Keratinocyte (primary cell): ENCODE measurements around the gene RASAL2. TPM values are rescaled to one million over a fixed set of nuclear protein-coding genes. Genes with fewer than 3 reads are reported as not detected.

Experiments used
- DNase-seq: peaks from one replicate; pipeline ENCODE4 v3.0.0-alpha.2; 2011; ENCODE audit warnings: low read depth, missing footprints, low spot score
- FAIRE-seq: peaks from 2 replicates; lab custom pipeline; 2011; peaks lifted over from hg19 to GRCh38; lab: Jason Lieb, UNC
- H2AFZ ChIP-seq: 2 replicates; pipeline ENCODE4 v1.6.0; 2012; ENCODE audit warnings: low read length, control low read depth, inconsistent platforms; ENCODE audit not compliant: control insufficient read depth
- H3K27ac ChIP-seq: 2 replicates; pipeline ENCODE4 v1.5.1; 2011; ENCODE audit warnings: low read length; ENCODE audit not compliant: control insufficient read depth, insufficient read depth
- H3K27me3 ChIP-seq: 3 replicates; pipeline ENCODE4 v1.6.0; 2011; ENCODE audit warnings: low read length; ENCODE audit not compliant: control insufficient read depth, insufficient read depth; ENCODE audit errors: extremely low read depth
- H3K36me3 ChIP-seq, 2 experiments: 2 replicates in 1 of 2; 3 replicates in 1 of 2; pipeline ENCODE4 v1.5.1; 2011; ENCODE audit warnings: low read length in 2 of 2, mild to moderate bottlenecking in 1 of 2; ENCODE audit not compliant: control insufficient read depth in 2 of 2, insufficient read depth in 2 of 2; ENCODE audit errors: extremely low read depth in 1 of 2
- H3K4me1 ChIP-seq: 3 replicates; pipeline ENCODE4 v1.5.1; 2011; ENCODE audit warnings: low read length; ENCODE audit not compliant: control insufficient read depth, insufficient read depth; ENCODE audit errors: extremely low read depth
- H3K4me2 ChIP-seq: 3 replicates; pipeline ENCODE4 v1.6.0; 2011; ENCODE audit warnings: low read depth, low read length; ENCODE audit not compliant: control insufficient read depth, insufficient read depth; ENCODE audit errors: extremely low read depth
- H3K4me3 ChIP-seq, 3 experiments: fragments of 200-600 bp in 1 of 3; sonication (generic) in 1 of 3; 2 replicates in 2 of 3; 3 replicates in 1 of 3; pipeline ENCODE4 v1.5.1; 2011 to 2016; ENCODE audit warnings: low read length in 3 of 3, mild to moderate bottlenecking in 3 of 3, control low read depth in 2 of 3, inconsistent platforms in 1 of 3, low read depth in 1 of 3, mixed read lengths in 1 of 3, mixed run types in 1 of 3, moderate library complexity in 1 of 3; ENCODE audit not compliant: control insufficient read depth in 2 of 3, insufficient read depth in 2 of 3; ENCODE audit errors: extremely low read depth in 1 of 3
- H3K79me2 ChIP-seq: 2 replicates; pipeline ENCODE4 v1.6.0; 2012; ENCODE audit warnings: low read length; ENCODE audit not compliant: control insufficient read depth, insufficient read depth
- H3K9ac ChIP-seq: 3 replicates; pipeline ENCODE4 v1.6.0; 2011; ENCODE audit warnings: low read length; ENCODE audit not compliant: control insufficient read depth, insufficient read depth; ENCODE audit errors: extremely low read depth
- H3K9me1 ChIP-seq: 3 replicates; pipeline ENCODE4 v1.6.0; 2011; ENCODE audit warnings: low read length; ENCODE audit not compliant: control insufficient read depth, insufficient read depth; ENCODE audit errors: extremely low read depth
- H3K9me3 ChIP-seq: 2 replicates; pipeline ENCODE4 v1.5.1; 2012; ENCODE audit warnings: low read depth, low read length; ENCODE audit not compliant: control insufficient read depth
- H4K20me1 ChIP-seq: 3 replicates; pipeline ENCODE4 v1.6.0; 2011; ENCODE audit warnings: low read length; ENCODE audit not compliant: control insufficient read depth, insufficient read depth; ENCODE audit errors: extremely low read depth
- CTCF ChIP-seq, 3 experiments: IDR thresholded peaks in 1 of 3; conservative IDR thresholded peaks in 1 of 3; optimal IDR thresholded peaks in 1 of 3; 2 replicates in 2 of 3; 3 replicates in 1 of 3; pipeline versions ENCODE3 to v1.5.1; 2011; ENCODE audit warnings: low read length in 3 of 3, mild to moderate bottlenecking in 3 of 3, moderate library complexity in 2 of 3, control low read depth in 1 of 3, inconsistent platforms in 1 of 3; ENCODE audit not compliant: insufficient read depth in 2 of 3; ENCODE audit errors: extremely low read depth in 1 of 3
- EZH2 ChIP-seq: IDR thresholded peaks from one replicate; pipeline ENCODE4 v1.6.1; 2012; ENCODE audit warnings: inconsistent platforms, mild to moderate bottlenecking, low read length, moderate library complexity
- dilution Hi-C: fragments of 300-500 bp; cut with MboI; formaldehyde crosslinking; loops from one replicate; pipeline ENCODE4 v1.7.0; 2020; ENCODE audit warnings: low sequenced_read_pairs; ENCODE audit not compliant: extremely low pct_ligation_motif_present
- polyA plus RNA-seq, 5 experiments: library from polyadenylated mRNA; depleted of rRNA in 3 of 5; stranded (reverse) in 3 of 5; stranded (forward) in 1 of 5; unstranded in 1 of 5; fragments of >200 nt; gene quantifications; 1 replicate in 1 of 5; 2 replicates in 3 of 5; 3 replicates in 1 of 5; pipeline versions ENCODE4 v1.2.1 to v1.2.3, GENCODE V29; 2011 to 2012; ENCODE audit warnings: missing spikeins in 2 of 5, low read depth in 1 of 5, low replicate concordance in 1 of 5

Gene RASAL2
- polyA plus RNA-seq, 1 donor (not counting 4 experiments of a cell fraction or from before 2014, with no cell fraction given), result 27.2 TPM

- H3K4me2 ChIP-seq, result no peak overlapping the region
- no peaks in the 10 kb centered on the region for H4K20me1 ChIP-seq
- H3K9me1 ChIP-seq, result no peaks in the 10 kb centered on the region
- H3K36me3 ChIP-seq, result peaks cover 0 to 1% of the 10 kb centered on the region in 2 experiments
- peaks cover 2% of the 10 kb centered on the region for H3K9me3 ChIP-seq
- FAIRE-seq (peak; percentile 82), DNase-seq (peak; percentile 44)
- peaks cover 61% of the 10 kb centered on the region for H3K79me2 ChIP-seq
- TF ChIP-seq CTCF (optimal IDR thresholded peaks at IDR 0.05 in 1 of 3, IDR thresholded peaks at IDR 0.05 in 1 of 3, conservative IDR thresholded peaks at IDR 0.05 in 1 of 3; ENCODE audit: extremely low read depth in 1 of 3, insufficient read depth in 2 of 3, low read length in 3 of 3) (peak in 1 of 3 experiments; percentile 13), EZH2 (no peak)
- H3K4me1 ChIP-seq, result peaks cover 6% of the 10 kb centered on the region
- no peak overlapping the region for H3K27ac ChIP-seq
- H2AFZ ChIP-seq, result no peak overlapping the region
- dilution Hi-C loops, result no loop called here
- no peak overlapping the region for H3K9ac ChIP-seq
- H3K4me3 ChIP-seq, result no peak overlapping the region
- H3K27me3 ChIP-seq, result no peaks in the 10 kb centered on the region
These were observed 126.2 kb downstream of the RASAL2 start for GRCh38 chr1:178220094-178220493.

GRCh38 chr1:178223289-178223688 lies 129.4 kb downstream of the RASAL2 start:
- DNase-seq (no peak), FAIRE-seq (peak; percentile 39)
- no peak overlapping the region for H2AFZ ChIP-seq
- no peaks in the 10 kb centered on the region for H3K27me3 ChIP-seq
- H3K27ac ChIP-seq, result no peak overlapping the region
- TF ChIP-seq CTCF (optimal IDR thresholded peaks at IDR 0.05 in 1 of 3, IDR thresholded peaks at IDR 0.05 in 1 of 3, conservative IDR thresholded peaks at IDR 0.05 in 1 of 3; ENCODE audit: extremely low read depth in 1 of 3, insufficient read depth in 2 of 3, low read length in 3 of 3) (no peak), EZH2 (no peak)
- no peaks in the 10 kb centered on the region for H4K20me1 ChIP-seq
- dilution Hi-C loops, result no loop called here
- H3K4me1 ChIP-seq, result peaks cover 6% of the 10 kb centered on the region
- no peaks in the 10 kb centered on the region for H3K9me1 ChIP-seq
- H3K79me2 ChIP-seq, result peaks cover 67% of the 10 kb centered on the region
- H3K36me3 ChIP-seq, result no peaks in the 10 kb centered on the region
- no peak overlapping the region for H3K9ac ChIP-seq
- H3K4me2 ChIP-seq, result no peak overlapping the region
- H3K4me3 ChIP-seq, result no peak overlapping the region
- H3K9me3 ChIP-seq, result peaks cover 2% of the 10 kb centered on the region
